Measurements from ENCODE around the gene CES2. TPM values are rescaled to one million over a fixed set of nuclear protein-coding genes. Genes with fewer than 3 reads are reported as not detected.

CES2 gene
- total and polyA plus RNA-seq, 2 of the 8 experiments (the other 6 are each of a cell fraction or from before 2014, with no cell fraction given), result 8.6 to 14.7 TPM

DNA sequence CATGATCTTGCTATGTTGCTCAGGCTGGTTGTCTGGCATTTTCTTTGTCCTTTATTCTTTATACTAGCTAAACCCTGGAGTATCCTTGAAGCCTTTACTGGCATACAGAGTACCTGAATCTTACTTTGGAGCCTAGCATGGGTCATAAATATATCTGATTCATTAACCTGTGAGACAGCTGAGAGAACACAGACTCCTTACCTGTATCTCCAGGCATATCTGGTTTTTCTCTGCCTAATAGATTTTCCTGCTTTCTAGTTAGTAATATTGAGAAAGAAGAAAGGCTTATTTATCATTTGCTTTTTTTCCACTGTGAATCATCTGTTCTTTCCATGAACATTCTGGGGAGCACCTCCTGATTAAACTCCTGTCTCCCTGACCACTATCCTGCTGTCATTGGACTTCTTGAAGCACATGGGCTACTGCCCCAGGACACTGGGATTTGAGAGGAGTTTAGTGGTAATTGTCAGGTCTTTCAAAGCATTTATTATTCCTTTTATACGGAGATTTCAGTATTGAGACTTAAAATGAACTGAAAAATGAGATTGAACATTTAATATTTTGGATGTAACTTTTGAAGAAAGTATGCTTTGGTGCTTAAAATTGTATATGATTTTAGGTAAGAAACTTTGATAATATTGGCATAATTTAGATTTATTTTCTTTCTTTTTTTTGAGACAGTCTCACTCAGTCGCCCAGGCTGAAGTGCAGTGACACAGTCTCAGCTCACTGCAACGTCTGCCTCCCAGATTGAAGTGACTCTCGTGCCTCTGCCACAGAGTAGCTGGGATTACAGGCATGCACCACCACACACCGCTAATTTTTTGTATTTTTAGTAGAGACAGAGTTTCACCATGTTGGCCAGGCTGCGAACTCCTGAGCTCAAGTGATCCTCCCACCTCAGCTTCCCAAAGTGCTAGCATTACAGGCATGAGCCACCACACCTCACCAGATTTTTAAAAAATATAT lies 46.4 kb upstream of the CES2 start:
- Histone ChIP-seq H3K23me2 (ENCODE audit: low read depth, low read length) (no peaks in the 10 kb centered on the region), H3K9me3 (ENCODE audit: insufficient read depth in 2 of 2, low read depth in 1 of 2, low read length in 1 of 2) (no peaks in the 10 kb centered on the region), H2BK20ac (ENCODE audit: low read length) (no peak overlapping the region), H2BK120ac (replicated peaks; ENCODE audit: low read depth, low read length) (no peak overlapping the region), H4K91ac (replicated peaks; ENCODE audit: insufficient read length, low read length) (no peak overlapping the region), H2AFZ (ENCODE audit: low read length) (no peak overlapping the region), H3K14ac (ENCODE audit: insufficient read length) (no peak overlapping the region), H3K36me3 (ENCODE audit: control insufficient read depth in 2 of 4, insufficient read depth in 4 of 4, low read length in 3 of 4) (peaks cover 10 to 34% (median 22%) of the 10 kb centered on the region in 4 experiments), H4K5ac (ENCODE audit: insufficient read length, low read depth, low read length) (no peak overlapping the region), H2BK15ac (ENCODE audit: low read length) (no peak overlapping the region), H3K56ac (replicated peaks; ENCODE audit: insufficient read length, low read depth, low read length) (no peak overlapping the region), H4K8ac (ENCODE audit: extremely low read depth, insufficient read depth, low read length) (no peak overlapping the region), H3K27me3 (replicated peaks in 1 of 4; ENCODE audit: control insufficient read depth in 3 of 4, extremely low read depth in 1 of 4, insufficient read depth in 3 of 4, low read length in 3 of 4) (no peaks in the 10 kb centered on the region), H3K9ac (replicated peaks in 1 of 4; ENCODE audit: extremely low read depth in 1 of 4, low read depth in 3 of 4, low read length in 3 of 4) (no peak overlapping the region), H2AK5ac (ENCODE audit: low read depth, low read length) (no peak overlapping the region), H4K20me1 (replicated peaks in 1 of 2; ENCODE audit: control insufficient read depth in 1 of 2, insufficient read depth in 2 of 2, low read length in 2 of 2) (peaks cover 7 to 18% of the 10 kb centered on the region in 2 experiments), H3K4me3 (ENCODE audit: extremely low read depth in 1 of 4, insufficient read depth in 2 of 4, low read depth in 3 of 4, low read length in 4 of 4) (no peak overlapping the region), H3K27ac (ENCODE audit: low read depth, low read length) (no peak overlapping the region), H3K4me1 (replicated peaks in 1 of 4; ENCODE audit: control insufficient read depth in 3 of 4, insufficient read depth in 4 of 4, low read length in 3 of 4) (no peaks in the 10 kb centered on the region), H2BK5ac (ENCODE audit: low read depth, low read length) (no peak overlapping the region), H3K18ac (ENCODE audit: extremely low read depth, low read length) (no peak overlapping the region), H3K4ac (replicated peaks; ENCODE audit: insufficient read length, low read depth, low read length) (no peak overlapping the region), H3K23ac (ENCODE audit: insufficient read length) (no peak overlapping the region), H3K4me2 (ENCODE audit: insufficient read depth in 1 of 2, low read depth in 2 of 2, low read length in 2 of 2) (no peak overlapping the region), H3K79me1 (ENCODE audit: low read depth, low read length) (peaks cover 10% of the 10 kb centered on the region), H3K79me2 (ENCODE audit: control insufficient read depth in 1 of 2, insufficient read depth in 2 of 2, low read length in 2 of 2) (peaks cover 0 to 11% of the 10 kb centered on the region in 2 experiments; a peak in 1 of 4 replicates), H2BK12ac (ENCODE audit: low read depth, low read length) (no peak overlapping the region)
- POLR2A ChIA-PET (ENCODE audit: partially characterized antibody), result interaction anchor here (2.4 kb wide), 1 partner anchor 8 kb away, joined by 12 read pairs; the partner anchor contains the start of gene PDP2
- DNase-seq (ENCODE audit: low read depth in 1 of 2, low spot score in 2 of 2) (no peak), FAIRE-seq (no peak)
- CTCF ChIA-PET (ENCODE audit: partially characterized antibody), result interaction anchor here (0.6 to 42.0 kb wide), 4 partner anchors 21 to 521 kb away, joined by 3 to 1009 read pairs (median 4); partner anchors contain the start of genes CDH16 and RRAD
- 92% methylated on average over 6 of the region's 6 CpGs; no CpG with 5 or more reads in 1 of the 2 experiments for WGBS, 2 experiments (ENCODE audit: extremely low coverage in 1 of 2, insufficient coverage in 1 of 2, insufficient read length in 1 of 2, insufficient replicate concordance in 2 of 2, low coverage in 1 of 2, low lambda C conversion rate in 2 of 2, missing lambda C conversion rate in 1 of 2)
- TF ChIP-seq PHF8 (conservative IDR thresholded peaks at IDR 0.05; ENCODE audit: low read depth, low read length) (no peak), SIRT6 (IDR thresholded peaks at IDR 0.05; ENCODE audit: low read length) (no peak), KDM4A (IDR thresholded peaks at IDR 0.05; ENCODE audit: low read depth, low read length, severe bottlenecking) (no peak), GTF2F1 (IDR thresholded peaks at IDR 0.05; ENCODE audit: borderline replicate concordance, low read depth, low read length) (no peak), FOSL1 (IDR thresholded peaks at IDR 0.05; ENCODE audit: insufficient read depth, low read depth, low read length) (no peak)
- TF ChIP-seq, protein P1, sequence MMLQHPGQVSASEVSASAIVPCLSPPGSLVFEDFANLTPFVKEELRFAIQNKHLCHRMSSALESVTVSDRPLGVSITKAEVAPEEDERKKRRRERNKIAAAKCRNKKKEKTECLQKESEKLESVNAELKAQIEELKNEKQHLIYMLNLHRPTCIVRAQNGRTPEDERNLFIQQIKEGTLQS (IDR thresholded peaks at IDR 0.05; ENCODE audit: insufficient read depth, low read depth, low read length), result no peak

Measured in H1 (cell line).